ENCODE data around the gene LCAT.

DNA sequence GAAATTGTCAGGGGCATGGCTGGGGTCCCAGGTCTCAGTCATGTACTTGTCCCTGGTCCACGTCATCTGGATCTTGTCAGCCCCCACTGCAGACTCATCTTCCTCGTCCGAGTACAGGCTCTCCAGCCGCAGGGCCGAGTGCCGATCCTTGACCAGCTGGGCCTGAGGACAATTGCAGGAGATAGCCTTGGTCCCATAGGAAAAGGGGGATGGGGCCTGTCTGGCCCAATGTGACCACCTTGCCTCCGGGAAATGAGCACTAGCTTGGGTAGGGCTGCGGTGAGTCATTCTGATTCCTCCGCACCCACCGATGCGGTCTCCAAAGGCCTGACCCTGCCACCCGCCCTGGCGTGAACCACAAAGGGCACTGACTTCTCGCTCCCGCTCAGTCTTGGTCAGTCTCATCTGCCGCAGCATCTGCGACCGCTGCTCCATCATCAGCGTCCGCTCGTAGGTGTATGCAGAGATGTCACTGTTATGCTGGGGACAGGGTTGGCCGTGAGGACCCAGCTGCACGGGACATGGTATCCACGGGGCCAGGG is 1.5 kb upstream of the LCAT start:
- TF ChIP-seq, protein P1, sequence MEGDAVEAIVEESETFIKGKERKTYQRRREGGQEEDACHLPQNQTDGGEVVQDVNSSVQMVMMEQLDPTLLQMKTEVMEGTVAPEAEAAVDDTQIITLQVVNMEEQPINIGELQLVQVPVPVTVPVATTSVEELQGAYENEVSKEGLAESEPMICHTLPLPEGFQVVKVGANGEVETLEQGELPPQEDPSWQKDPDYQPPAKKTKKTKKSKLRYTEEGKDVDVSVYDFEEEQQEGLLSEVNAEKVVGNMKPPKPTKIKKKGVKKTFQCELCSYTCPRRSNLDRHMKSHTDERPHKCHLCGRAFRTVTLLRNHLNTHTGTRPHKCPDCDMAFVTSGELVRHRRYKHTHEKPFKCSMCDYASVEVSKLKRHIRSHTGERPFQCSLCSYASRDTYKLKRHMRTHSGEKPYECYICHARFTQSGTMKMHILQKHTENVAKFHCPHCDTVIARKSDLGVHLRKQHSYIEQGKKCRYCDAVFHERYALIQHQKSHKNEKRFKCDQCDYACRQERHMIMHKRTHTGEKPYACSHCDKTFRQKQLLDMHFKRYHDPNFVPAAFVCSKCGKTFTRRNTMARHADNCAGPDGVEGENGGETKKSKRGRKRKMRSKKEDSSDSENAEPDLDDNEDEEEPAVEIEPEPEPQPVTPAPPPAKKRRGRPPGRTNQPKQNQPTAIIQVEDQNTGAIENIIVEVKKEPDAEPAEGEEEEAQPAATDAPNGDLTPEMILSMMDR (IDR thresholded peaks at IDR 0.05; ENCODE audit: insufficient read depth, low read length): no peak
- no peak for TF ChIP-seq GABPA (IDR thresholded peaks at IDR 0.05; ENCODE audit: low read depth)
- TF ChIP-seq, protein P2, sequence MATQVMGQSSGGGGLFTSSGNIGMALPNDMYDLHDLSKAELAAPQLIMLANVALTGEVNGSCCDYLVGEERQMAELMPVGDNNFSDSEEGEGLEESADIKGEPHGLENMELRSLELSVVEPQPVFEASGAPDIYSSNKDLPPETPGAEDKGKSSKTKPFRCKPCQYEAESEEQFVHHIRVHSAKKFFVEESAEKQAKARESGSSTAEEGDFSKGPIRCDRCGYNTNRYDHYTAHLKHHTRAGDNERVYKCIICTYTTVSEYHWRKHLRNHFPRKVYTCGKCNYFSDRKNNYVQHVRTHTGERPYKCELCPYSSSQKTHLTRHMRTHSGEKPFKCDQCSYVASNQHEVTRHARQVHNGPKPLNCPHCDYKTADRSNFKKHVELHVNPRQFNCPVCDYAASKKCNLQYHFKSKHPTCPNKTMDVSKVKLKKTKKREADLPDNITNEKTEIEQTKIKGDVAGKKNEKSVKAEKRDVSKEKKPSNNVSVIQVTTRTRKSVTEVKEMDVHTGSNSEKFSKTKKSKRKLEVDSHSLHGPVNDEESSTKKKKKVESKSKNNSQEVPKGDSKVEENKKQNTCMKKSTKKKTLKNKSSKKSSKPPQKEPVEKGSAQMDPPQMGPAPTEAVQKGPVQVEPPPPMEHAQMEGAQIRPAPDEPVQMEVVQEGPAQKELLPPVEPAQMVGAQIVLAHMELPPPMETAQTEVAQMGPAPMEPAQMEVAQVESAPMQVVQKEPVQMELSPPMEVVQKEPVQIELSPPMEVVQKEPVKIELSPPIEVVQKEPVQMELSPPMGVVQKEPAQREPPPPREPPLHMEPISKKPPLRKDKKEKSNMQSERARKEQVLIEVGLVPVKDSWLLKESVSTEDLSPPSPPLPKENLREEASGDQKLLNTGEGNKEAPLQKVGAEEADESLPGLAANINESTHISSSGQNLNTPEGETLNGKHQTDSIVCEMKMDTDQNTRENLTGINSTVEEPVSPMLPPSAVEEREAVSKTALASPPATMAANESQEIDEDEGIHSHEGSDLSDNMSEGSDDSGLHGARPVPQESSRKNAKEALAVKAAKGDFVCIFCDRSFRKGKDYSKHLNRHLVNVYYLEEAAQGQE (IDR thresholded peaks at IDR 0.05; ENCODE audit: insufficient replicate concordance, low read depth): no peak
- no peak for TF ChIP-seq POLR2AphosphoS5 (IDR thresholded peaks at IDR 0.05; ENCODE audit: low read depth)
